Neural progenitor cell (in vitro differentiated cells): ENCODE results near the gene TASP1.

Experiments used
- EZH2 ChIP-seq: fragments of 200-600 bp; sonication (generic); IDR thresholded peaks from 2 replicates; pipeline ENCODE4 v1.6.1; 2017; ENCODE audit warnings: antibody characterized with exemption, mild to moderate bottlenecking, moderate library complexity
- EZH2phosphoT487 ChIP-seq: fragments of 200-600 bp; sonication (generic); IDR thresholded peaks from 2 replicates; pipeline ENCODE4 v1.6.1; 2017; ENCODE audit warnings: antibody characterized with exemption
- TF ChIP-seq, protein P1 (sequence below): fragments of 200-600 bp; sonication (generic); IDR thresholded peaks from 2 replicates; pipeline ENCODE4 v1.5.1; 2017; ENCODE audit warnings: antibody characterized with exemption, mild to moderate bottlenecking

DNA sequence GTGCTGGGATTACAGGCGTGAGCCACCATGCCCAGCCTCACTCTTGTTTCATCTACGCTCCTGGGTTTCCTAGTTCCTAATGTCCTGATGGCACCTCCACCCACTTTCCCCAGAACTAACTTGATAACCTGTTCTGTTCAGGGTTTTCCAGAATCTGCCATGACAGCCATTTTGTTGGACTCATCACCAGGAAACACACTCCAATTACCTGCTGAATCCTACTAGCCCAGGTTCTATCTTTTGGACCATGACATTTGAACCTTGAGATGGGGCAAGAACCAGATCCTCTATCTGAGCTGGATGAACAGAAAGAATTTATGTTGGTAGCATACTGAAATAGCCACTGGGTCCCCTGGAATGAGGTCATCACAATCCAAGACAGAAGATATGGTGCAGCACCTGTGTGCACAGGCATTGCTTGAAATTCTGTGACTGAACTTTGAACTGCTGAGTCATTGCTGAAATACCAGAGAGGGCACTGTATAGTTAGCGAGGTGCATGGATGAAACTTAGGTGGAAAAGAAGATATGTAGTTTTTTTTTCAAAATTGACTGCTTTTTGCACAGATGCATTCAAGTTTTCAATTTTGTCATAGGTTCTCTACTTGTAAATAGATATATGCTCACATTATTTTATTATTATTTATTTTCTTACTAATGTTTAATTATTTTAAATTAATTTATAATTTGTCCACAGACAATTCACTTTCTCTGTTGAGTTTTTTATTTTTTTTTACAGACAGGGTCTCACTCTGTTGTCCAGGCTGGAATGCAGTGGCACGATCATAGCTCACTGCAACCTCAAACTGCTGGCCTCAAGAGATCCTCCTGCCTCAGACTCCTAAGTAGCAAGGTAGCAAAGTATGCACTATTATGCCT lies 42.8 kb upstream of the TASP1 start:
- TF ChIP-seq, protein P1, sequence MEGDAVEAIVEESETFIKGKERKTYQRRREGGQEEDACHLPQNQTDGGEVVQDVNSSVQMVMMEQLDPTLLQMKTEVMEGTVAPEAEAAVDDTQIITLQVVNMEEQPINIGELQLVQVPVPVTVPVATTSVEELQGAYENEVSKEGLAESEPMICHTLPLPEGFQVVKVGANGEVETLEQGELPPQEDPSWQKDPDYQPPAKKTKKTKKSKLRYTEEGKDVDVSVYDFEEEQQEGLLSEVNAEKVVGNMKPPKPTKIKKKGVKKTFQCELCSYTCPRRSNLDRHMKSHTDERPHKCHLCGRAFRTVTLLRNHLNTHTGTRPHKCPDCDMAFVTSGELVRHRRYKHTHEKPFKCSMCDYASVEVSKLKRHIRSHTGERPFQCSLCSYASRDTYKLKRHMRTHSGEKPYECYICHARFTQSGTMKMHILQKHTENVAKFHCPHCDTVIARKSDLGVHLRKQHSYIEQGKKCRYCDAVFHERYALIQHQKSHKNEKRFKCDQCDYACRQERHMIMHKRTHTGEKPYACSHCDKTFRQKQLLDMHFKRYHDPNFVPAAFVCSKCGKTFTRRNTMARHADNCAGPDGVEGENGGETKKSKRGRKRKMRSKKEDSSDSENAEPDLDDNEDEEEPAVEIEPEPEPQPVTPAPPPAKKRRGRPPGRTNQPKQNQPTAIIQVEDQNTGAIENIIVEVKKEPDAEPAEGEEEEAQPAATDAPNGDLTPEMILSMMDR = no peak
- no peak for TF ChIP-seq EZH2
- no peak for TF ChIP-seq EZH2phosphoT487
